Hepatocyte (in vitro differentiated cells): ENCODE data around the gene C19orf81. TPM values are rescaled to one million over a fixed set of nuclear protein-coding genes. Genes with fewer than 3 reads are reported as not detected.
A peak's percentile ranks its signal among the peaks of the same experiment; 100 is the strongest.

Source experiments
- DNase-seq: peaks from one replicate; pipeline ENCODE4 v3.0.0-alpha.2; 2016; ENCODE audit warnings: low spot score
- H2AFZ ChIP-seq: fragments of 200-600 bp; sonication (generic); 2 replicates; pipeline ENCODE4 v1.6.0; 2016; ENCODE audit warnings: antibody characterized with exemption, mild to moderate bottlenecking
- H3K27ac ChIP-seq: fragments of 200-600 bp; sonication (generic); 2 replicates; pipeline ENCODE4 v1.5.1; 2016; ENCODE audit warnings: mild to moderate bottlenecking
- H3K27me3 ChIP-seq: fragments of 200-600 bp; sonication (generic); 2 replicates; pipeline ENCODE4 v1.6.1; 2016
- H3K36me3 ChIP-seq: fragments of 200-600 bp; sonication (generic); replicated peaks from 2 replicates; pipeline ENCODE4 v1.5.1; 2016; ENCODE audit warnings: low read depth; ENCODE audit not compliant: insufficient read depth
- H3K4me1 ChIP-seq: fragments of 200-600 bp; sonication (generic); 2 replicates; pipeline ENCODE4 v1.5.1; 2016; ENCODE audit warnings: mild to moderate bottlenecking, moderate library complexity; ENCODE audit not compliant: insufficient read depth
- H3K4me2 ChIP-seq: fragments of 200-600 bp; sonication (generic); 2 replicates; pipeline ENCODE4 v1.6.0; 2016
- H3K4me3 ChIP-seq: fragments of 200-600 bp; sonication (generic); 2 replicates; pipeline ENCODE4 v1.5.1; 2016; ENCODE audit warnings: mild to moderate bottlenecking
- H3K79me2 ChIP-seq: fragments of 200-600 bp; sonication (generic); 2 replicates; pipeline ENCODE4 v1.6.0; 2017; ENCODE audit warnings: mild to moderate bottlenecking
- H3K9me2 ChIP-seq: fragments of 200-600 bp; sonication (generic); replicated peaks from 2 replicates; pipeline ENCODE4 v1.6.0; 2017; ENCODE audit warnings: mild to moderate bottlenecking; ENCODE audit not compliant: insufficient read depth
- H3K9me3 ChIP-seq: fragments of 200-600 bp; sonication (generic); 2 replicates; pipeline ENCODE4 v1.5.1; 2016; ENCODE audit warnings: low read depth, mild to moderate bottlenecking
- H4K20me1 ChIP-seq: fragments of 200-600 bp; sonication (generic); 2 replicates; pipeline ENCODE4 v1.6.0; 2016; ENCODE audit warnings: mild to moderate bottlenecking; ENCODE audit not compliant: insufficient read depth, poor library complexity, severe bottlenecking
- EZH2 ChIP-seq: fragments of 200-600 bp; sonication (generic); IDR thresholded peaks from 2 replicates; pipeline ENCODE4 v1.6.1; 2016; ENCODE audit warnings: antibody characterized with exemption, mild to moderate bottlenecking, borderline replicate concordance
- EZH2phosphoT487 ChIP-seq: fragments of 200-600 bp; sonication (generic); IDR thresholded peaks from one replicate; pipeline ENCODE4 v1.6.1; 2018; ENCODE audit warnings: antibody characterized with exemption, mild to moderate bottlenecking, low read depth, moderate library complexity; ENCODE audit not compliant: unreplicated experiment, severe bottlenecking
- WGBS: methylation state at CpG from one replicate; pipeline ENCODE4 v1.1.6; 2016; ENCODE audit warnings: low lambda C conversion rate; ENCODE audit errors: missing lambda C conversion rate; 5-methylcytosine and 5-hydroxymethylcytosine counted together
- polyA plus RNA-seq: library from polyadenylated mRNA; unstranded; fragments of >200 nt; fragmentation: Nextera tagmentation; extraction: Ambion mirVana; gene quantifications from 2 replicates; pipeline ENCODE4 v1.2.1, GENCODE V29; 2016
- total RNA-seq: library from RNA; depleted of rRNA; stranded (reverse); fragments of >200 nt; gene quantifications from 2 replicates; pipeline ENCODE4 v1.2.3, GENCODE V29; 2014
- TF ChIP-seq, protein P1 (sequence below): fragments of 200-600 bp; sonication (generic); IDR thresholded peaks from 2 replicates; pipeline ENCODE4 v1.5.1; 2016; ENCODE audit warnings: antibody characterized with exemption, mild to moderate bottlenecking; ENCODE audit not compliant: poor library complexity

C19orf81 gene
- total and polyA plus RNA-seq, 2 experiments from 2014 or later: 4.1 to 12.4 TPM

DNA sequence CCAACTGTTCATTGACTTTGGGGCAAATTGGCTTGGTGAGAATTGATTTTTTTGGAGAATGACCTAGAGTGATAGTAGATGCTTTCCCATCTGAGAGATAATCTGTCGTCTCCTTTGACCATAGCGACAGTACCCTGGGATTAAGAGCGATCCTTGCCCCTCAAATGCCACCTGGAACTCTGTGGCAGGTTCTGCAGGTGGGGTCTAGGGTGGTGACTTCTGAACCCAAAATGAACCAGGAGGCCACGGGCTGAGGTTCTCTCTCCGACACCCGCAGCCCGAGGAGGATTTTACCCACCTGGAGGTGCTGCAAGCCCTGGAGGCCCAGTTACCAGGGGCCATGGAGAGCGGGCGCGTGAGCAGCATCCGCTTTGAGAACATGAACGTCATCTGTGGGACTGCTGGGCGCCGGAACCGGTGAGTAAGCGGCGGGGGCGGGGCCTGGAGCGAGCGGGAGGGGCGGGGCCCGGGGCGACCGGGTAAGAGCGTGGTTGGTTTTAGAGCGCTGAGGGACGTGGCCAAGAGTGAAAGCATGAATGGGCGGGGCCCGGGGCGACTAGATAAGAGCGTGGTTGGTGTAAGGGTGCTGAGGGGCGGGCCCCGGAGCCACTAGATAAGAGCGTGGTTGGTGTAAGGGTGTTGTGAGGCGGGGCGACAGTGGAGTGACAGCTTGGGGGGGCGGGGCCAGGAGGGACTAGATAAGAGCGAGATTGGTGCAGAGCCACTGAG, 8.6 kb downstream of the C19orf81 start:
- no peaks in the 10 kb centered on the region for H4K20me1 ChIP-seq
- H3K9me3 ChIP-seq: no peaks in the 10 kb centered on the region
- H3K4me2 ChIP-seq: peak overlapping the region; percentile 82
- DNase-seq: peak; percentile 99
- H3K36me3 ChIP-seq: no peaks in the 10 kb centered on the region
- H3K27me3 ChIP-seq: no peaks in the 10 kb centered on the region
- TF ChIP-seq EZH2phosphoT487 (no peak), EZH2 (no peak)
- TF ChIP-seq, protein P1, sequence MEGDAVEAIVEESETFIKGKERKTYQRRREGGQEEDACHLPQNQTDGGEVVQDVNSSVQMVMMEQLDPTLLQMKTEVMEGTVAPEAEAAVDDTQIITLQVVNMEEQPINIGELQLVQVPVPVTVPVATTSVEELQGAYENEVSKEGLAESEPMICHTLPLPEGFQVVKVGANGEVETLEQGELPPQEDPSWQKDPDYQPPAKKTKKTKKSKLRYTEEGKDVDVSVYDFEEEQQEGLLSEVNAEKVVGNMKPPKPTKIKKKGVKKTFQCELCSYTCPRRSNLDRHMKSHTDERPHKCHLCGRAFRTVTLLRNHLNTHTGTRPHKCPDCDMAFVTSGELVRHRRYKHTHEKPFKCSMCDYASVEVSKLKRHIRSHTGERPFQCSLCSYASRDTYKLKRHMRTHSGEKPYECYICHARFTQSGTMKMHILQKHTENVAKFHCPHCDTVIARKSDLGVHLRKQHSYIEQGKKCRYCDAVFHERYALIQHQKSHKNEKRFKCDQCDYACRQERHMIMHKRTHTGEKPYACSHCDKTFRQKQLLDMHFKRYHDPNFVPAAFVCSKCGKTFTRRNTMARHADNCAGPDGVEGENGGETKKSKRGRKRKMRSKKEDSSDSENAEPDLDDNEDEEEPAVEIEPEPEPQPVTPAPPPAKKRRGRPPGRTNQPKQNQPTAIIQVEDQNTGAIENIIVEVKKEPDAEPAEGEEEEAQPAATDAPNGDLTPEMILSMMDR: no peak
- H2AFZ ChIP-seq: peak overlapping the region; percentile 47
- H3K27ac ChIP-seq: peak overlapping the region; percentile 88
- no peaks in the 10 kb centered on the region for H3K9me2 ChIP-seq
- no peaks in the 10 kb centered on the region for H3K4me1 ChIP-seq
- no peak overlapping the region for H3K4me3 ChIP-seq
- no peaks in the 10 kb centered on the region for H3K79me2 ChIP-seq
- 16% methylated on average over 11 of the region's 38 CpGs for WGBS

DNA sequence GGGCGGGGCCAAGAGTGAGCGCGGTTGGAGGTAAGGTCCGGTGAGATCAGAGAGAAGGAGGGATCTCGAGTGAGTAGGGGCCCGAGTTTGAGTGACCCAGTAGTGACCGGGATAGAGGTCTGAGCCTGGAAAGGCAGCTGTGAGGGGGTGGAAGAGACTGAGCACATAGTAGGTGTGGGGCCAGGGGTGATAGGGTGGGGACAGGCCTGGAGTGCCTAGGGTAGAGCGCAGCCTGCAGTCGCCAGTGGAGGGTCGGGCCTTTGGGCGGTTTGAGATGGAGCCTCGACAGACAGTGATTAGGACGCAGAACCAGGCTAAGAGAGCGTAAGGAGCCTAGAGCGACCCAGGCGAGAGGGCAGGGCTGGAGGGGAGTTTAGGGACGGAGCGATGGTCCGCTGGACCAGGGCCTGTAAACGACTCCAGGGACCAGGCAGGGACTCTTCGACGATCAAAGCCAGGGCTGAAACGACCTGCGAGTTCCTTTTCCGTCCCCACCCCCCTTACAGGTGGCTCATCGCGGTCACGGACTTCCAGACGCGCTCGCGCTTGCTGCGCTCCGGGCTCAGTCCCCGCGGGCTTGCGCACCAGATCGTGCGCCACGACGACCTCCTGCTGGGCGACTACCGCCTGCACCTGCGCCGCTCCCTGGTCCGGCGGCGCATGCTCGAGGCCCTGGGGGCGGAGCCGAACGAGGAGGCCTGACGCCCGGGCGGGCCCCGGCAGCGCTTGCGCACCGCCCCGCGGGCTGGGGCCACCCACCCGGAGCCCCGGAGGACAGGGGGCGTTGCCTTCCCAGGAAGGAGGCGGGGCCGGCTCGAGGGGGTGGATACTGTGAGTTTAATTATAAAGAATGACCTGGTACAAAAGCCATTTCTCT, 9.4 kb downstream of the C19orf81 start:
- Histone ChIP-seq H3K79me2 (no peaks in the 10 kb centered on the region), H4K20me1 (no peaks in the 10 kb centered on the region), H3K27me3 (no peaks in the 10 kb centered on the region), H3K4me3 (no peak overlapping the region), H3K36me3 (no peaks in the 10 kb centered on the region), H3K4me1 (no peaks in the 10 kb centered on the region), H3K4me2 (peak overlapping the region; percentile 82), H3K9me3 (no peaks in the 10 kb centered on the region), H3K9me2 (no peaks in the 10 kb centered on the region), H3K27ac (peak overlapping the region; percentile 92), H2AFZ (peak overlapping the region; percentile 16)
- peak; percentile 95 for DNase-seq
- WGBS: 5% methylated on average over 51 of the region's 67 CpGs
- no peak for TF ChIP-seq EZH2phosphoT487
- TF ChIP-seq, protein P1: no peak
- no peak for TF ChIP-seq EZH2

DNA sequence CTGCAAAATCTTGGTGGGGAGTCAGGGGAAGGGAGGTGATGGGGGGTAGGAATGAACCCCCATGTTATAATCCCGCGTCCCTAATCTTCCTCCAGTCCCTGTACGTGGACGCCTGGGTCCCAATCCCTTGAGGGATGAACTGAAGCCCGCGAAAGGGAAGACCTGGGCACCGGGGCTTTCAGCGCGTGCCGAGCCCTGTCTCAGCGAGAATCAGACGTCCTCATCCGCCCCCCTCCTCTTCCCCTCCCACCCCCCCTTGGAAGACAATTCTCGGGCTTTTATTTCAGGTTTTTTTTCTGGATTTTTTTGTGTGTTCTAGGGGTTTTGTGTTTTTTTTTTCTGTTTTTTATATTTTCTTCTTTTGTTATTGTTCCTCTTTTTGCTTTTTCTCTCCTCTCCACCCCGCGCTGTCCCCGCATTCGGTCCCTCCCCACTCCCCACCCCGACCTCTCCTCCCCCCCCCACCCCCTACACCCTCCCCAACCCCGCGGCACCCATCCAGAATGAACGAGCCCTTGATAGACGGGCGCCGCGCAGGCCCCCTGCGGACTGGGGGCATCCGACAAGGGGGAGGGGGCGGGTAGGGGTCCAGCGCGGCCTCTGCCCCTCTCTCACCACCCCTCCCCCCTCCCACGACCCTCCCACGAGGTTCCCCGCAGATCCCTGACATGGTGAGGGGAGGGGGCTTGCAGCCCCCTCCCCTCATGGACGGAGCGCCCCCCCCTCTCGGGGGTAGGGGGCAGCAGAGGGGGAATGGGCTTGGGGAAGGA, 10.3 kb downstream of the C19orf81 start:
- no peaks in the 10 kb centered on the region for H4K20me1 ChIP-seq
- H2AFZ ChIP-seq: no peak overlapping the region
- TF ChIP-seq, protein P1: no peak
- TF ChIP-seq EZH2 (no peak), EZH2phosphoT487 (no peak)
- H3K27me3 ChIP-seq: no peaks in the 10 kb centered on the region
- no peak overlapping the region for H3K4me3 ChIP-seq
- no peaks in the 10 kb centered on the region for H3K4me1 ChIP-seq
- H3K9me3 ChIP-seq: no peaks in the 10 kb centered on the region
- 19% methylated on average over 3 of the region's 37 CpGs for WGBS
- H3K9me2 ChIP-seq: no peaks in the 10 kb centered on the region
- no peaks in the 10 kb centered on the region for H3K36me3 ChIP-seq
- no peaks in the 10 kb centered on the region for H3K79me2 ChIP-seq
- DNase-seq: no peak
- no peak overlapping the region for H3K27ac ChIP-seq
- H3K4me2 ChIP-seq: peak overlapping the region; percentile 82
